GM19193 (cell line): ENCODE measurements around the gene BRS3.
A peak's percentile ranks its signal among the peaks of the same experiment; 100 is the strongest.

ENCODE experiments used
- POLR2A ChIP-seq: IDR thresholded peaks from 4 replicates; pipeline ENCODE4 v1.6.1; 2011; ENCODE audit not compliant: insufficient read depth, insufficient read length; ENCODE audit errors: extremely low read depth

Gene BRS3

GRCh38 chrX:136476501-136476900, 11.2 kb upstream of the BRS3 start:
- no peak for TF ChIP-seq POLR2A

DNA sequence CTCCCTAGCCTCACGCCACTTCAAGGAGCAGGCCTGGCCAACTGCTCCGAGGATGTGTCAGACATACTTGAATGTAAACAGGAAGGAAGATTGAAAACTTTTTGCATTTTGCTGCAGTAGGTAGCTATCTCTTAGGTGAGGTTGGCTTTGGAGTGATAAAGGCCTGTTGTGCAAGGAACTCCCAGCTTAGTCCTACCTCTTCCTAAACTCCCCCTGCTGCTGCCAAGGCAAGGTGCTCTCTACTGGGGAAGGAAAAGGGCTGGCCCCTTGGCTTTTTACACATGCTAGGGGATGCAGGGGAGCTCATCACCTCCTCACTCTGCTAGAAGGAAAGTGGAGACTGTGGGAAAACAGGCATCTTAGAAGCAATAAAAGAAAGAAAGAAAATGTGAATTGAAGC, 10.7 kb upstream of the BRS3 start:
- no peak for TF ChIP-seq POLR2A

GRCh38 chrX:136480383-136480782, 7.4 kb upstream of the BRS3 start:
- TF ChIP-seq POLR2A, result no peak

DNA sequence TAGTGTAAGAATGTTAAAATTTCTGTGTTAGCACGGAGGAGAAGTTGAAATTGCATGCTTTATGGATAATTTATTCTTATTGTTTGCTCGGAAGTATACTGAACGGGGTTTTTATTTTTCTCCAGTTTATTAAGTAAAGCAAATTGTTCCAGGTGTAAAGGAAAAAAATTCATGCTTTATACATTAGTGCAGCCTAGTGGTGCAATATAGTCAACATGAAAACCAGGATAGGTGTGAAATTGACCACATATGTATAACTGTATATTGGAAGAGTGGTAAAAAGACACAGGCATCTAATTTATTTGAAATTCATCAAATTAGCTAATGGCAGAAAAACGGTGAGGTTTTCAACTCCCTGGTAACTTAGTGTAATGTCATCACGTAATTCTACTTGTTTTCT, 959 bp downstream of the BRS3 start:
- TF ChIP-seq POLR2A, result no peak

DNA sequence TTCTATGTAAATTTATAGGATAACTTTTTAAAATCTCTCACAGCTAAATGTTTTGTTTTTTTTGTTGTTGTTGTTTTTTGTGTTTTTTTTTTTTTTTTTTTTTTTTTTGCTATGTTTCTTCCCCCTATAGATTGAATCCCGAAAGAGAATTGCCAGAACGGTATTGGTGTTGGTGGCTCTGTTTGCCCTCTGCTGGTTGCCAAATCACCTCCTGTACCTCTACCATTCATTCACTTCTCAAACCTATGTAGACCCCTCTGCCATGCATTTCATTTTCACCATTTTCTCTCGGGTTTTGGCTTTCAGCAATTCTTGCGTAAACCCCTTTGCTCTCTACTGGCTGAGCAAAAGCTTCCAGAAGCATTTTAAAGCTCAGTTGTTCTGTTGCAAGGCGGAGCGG, 4.1 kb downstream of the BRS3 start:
- no peak for TF ChIP-seq POLR2A

DNA sequence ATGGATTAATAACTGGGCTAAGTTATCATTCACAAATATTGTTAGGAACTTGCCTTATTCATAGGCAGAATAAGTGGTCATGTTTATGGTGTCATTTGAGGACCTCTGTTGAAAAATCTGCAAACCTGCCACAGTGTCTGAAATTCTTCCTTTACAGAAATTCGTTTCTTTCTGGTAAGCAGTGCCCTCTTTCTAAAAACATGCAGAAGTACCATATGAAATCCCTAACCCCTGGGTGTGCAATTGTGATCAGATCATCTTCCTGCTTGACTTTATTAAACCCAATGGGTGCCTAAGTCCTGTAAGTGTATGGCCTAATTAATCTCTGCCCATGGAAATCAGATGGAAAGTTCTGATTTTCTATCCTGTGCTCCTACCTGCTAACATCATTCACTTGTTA, 5.3 kb downstream of the BRS3 start:
- no peak for TF ChIP-seq POLR2A

DNA sequence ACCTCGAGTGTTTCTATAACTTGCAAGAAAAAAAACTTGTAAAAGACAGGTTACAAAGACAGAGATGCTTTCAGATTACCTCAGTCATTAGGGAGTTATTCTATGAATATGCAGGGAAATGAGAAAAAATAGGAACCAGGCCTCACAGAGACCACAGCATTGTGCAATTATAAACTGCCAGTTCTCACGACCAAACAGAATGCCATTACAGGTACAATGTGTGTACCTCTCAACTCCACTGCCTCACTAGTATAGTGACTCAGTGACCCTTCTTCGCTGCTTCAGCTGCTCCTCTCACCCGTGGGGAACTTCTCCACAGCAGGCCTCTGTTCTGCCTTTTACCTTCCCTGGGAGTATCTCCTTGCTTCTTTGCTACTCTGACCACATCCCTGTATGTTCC, 7.3 kb downstream of the BRS3 start:
- no peak for TF ChIP-seq POLR2A

DNA sequence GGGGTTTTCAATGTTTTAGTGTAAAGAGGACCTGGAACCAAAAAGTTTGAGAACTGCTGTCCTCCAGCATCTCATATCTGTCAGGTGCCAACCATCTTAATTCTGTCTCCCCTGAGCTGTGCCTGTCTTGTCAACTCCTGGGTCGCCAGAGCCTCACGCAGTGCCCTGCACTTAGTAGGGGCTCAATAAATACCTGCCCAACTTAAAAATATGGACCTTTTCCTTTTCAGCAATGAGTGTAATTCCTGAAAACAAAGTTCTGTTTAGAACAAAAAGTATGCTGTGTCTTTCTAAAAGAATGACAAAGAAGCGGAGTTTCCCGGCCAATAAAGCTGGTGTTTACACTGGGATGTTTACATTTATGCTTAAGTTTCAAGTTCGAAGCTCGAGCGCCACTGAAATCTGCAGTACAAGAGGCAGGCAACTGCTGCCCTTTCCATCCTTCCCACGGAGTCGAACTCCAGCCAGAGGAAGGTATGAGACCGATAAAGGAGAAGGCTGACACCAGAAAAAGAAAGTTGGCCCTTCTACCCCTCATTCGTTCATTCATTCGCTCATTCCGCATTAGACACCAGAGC, 8.5 kb downstream of the BRS3 start:
- TF ChIP-seq POLR2A, result no peak

GRCh38 chrX:136496764-136497555, 9.2 kb downstream of the BRS3 start:
- TF ChIP-seq POLR2A, result peak; percentile 64

DNA sequence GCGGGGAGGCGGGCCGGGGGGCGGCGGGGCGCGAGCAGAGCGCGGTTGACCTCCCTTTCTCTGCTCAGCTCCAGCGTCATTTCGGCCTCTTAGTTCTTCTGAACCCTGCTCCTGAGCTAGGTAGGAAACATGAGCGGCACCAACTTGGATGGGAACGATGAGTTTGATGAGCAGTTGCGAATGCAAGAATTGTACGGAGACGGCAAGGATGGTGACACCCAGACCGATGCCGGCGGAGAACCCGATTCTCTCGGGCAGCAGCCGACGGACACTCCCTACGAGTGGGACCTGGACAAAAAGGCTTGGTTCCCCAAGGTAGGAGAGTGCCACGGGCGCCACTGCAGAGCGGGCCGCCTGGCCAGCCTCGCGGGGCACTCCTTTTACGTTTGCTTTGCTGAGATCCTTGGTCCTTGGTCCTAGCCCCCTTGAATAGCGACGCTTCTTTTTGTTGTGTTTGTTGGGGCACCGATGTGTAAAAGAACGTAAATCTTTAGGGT, 9.9 kb downstream of the BRS3 start, which contains the start of gene HTATSF1:
TSS of gene HTATSF1 (plus strand) at position 37 of the 497 bp plus-strand sequence. CDS start at position 130, 93 bp downstream.
- no peak for TF ChIP-seq POLR2A

DNA sequence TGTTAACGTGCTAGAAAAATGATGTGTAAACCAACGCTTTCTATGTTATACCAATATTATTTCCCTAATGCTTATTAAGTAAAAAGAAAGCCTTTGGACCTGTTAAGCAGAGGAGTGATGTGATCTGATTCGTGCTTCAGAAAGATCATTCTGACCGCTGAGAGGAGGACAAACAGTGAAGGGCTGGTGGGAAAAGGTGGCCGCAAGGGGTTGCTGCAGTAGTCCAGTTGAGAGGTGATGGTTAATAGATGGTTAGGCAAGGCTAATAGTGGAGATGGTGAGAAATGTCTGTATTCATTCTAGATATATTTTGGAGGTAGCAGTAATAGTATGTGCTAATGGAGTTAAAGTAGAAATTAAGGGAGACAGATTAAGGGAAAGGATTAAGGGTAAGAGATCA, 31.3 kb downstream of the BRS3 start:
- TF ChIP-seq POLR2A, result no peak

GRCh38 chrX:136523770-136524169, 36.0 kb downstream of the BRS3 start:
- TF ChIP-seq POLR2A, result no peak

DNA sequence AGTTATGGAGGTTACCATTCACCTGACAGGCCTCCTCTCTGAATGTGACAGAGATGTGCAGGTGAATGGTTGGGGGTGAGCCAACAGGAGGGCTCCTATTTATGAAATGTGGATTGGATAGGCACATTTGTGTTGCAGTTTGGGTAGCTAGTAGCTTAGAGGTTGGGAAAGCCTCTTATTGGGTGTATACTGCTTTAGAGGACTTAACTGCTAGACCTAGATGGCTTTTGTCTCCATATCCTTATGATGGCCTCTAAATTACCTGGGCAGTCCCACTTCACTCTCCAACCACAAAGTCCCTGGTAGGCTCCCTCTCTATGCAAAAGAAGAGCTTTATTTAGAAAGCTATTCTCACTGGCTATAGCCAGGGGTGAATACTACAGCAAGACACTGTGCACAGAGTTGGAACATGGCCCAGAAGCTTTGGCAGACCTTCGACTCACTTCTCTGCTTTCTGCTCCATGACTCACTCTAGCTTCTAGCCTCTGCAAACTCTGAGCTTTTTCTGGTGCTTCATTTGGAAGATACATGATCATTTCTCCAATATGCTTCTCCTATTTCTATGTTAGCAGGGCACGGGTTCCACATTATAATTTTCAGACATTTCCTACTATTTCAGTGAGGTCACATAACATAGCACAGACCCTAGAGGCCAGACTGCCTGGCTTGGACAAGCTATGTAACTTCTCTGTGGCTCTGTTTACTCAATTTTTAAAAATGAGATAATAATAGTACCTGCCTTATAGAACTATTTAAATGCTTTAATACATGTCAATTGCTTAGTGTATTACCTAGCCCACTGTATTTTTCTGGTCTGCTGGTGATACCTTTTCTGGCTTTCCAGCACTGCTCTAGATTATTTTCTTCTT, 38.2 kb downstream of the BRS3 start:
- TF ChIP-seq POLR2A, result no peak

DNA sequence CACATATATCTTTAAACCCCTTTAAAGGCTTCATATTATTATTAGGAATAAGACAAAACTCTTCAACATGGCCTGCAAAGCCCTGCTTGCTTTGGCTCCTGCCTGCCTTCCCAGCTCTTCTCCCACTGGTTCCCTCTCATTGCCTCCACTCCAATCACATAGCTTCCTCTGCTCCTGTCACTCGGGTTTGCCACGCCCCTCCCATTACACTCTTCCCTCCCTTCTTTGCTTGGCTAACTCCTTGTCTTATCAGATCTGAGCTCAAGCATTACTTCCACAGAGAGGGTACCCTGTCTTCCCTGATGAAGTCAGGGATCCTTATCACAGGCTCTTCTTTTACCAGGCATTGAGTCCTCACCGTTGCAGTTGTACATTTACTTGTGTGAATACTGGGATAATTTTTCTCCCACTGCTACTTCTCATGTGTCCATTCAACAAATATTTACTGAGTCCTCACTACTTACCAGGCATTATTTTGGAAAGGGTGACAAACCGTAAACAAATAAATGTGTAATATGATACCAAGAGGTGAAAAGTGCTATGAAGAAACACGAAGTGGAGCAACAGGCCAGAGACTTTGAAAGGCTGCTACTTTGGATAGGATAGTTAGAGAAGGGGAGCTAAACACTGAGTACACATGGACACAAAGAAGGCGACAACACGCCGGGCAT, 41.0 kb downstream of the BRS3 start:
- TF ChIP-seq POLR2A, result no peak

DNA sequence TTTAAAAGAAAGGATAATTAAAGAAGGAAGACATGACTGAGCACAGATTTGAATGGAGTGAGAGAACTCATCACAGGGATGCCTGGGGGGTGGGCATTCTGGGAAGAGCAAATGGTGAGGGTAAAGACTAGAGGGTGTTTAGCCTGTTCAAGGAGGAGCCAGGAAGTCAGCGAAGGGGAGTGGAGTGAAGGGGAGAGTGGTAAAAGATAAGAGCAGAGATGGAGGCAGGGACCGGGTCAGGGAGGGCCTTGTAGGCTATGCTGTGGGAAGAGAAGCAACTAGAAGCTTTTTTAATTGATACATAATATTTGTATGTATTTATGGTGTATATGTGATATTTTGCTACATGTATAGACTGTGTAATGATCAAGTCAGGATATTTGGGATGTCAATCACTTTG, 42.0 kb downstream of the BRS3 start:
- no peak for TF ChIP-seq POLR2A
